GM12878 (cell line): Measurements from ENCODE around the gene PAX7. TPM values are rescaled to one million over a fixed set of nuclear protein-coding genes. Genes with fewer than 3 reads are reported as not detected.

ENCODE experiments used
- ATAC-seq: fragments of 200-7000 bp; cut with Tn5 transposase; 3 replicates; pipeline ENCODE4 v1.9.1; 2020; ENCODE audit warnings: mild to moderate bottlenecking, moderate library complexity
- BruUV-seq: library from RNA; stranded (reverse); fragments of 400-500 nt; replicated peaks from 2 replicates; lab custom pipeline; 2021; lab: Mats Ljungman, UMichigan
- CTCF ChIA-PET: fragments of 300-600 bp; sonication (Branson Sonifier 250); formaldehyde crosslinking; extraction: SDS; loops from one replicate; lab custom pipeline; 2021; ENCODE audit warnings: inconsistent platforms; lab: Yijun Ruan, JAX
- POLR2A ChIA-PET: fragments of 350-600 bp; formaldehyde crosslinking; extraction: SDS; loops from one replicate; lab custom pipeline; 2021; ENCODE audit warnings: inconsistent platforms; lab: Charles Lee
- RAD21 ChIA-PET: fragments of 300-600 bp; sonication (Branson Sonifier 250); formaldehyde crosslinking; loops from one replicate; lab custom pipeline; 2023; ENCODE audit warnings: antibody characterized with exemption; ENCODE audit not compliant: unreplicated experiment; lab: Charles Lee
- SMC1A ChIA-PET: fragments of 300-600 bp; sonication (Branson Sonifier 250); formaldehyde crosslinking; loops from one replicate; lab custom pipeline; 2023; ENCODE audit not compliant: unreplicated experiment, uncharacterized antibody; lab: Charles Lee
- DNase-seq: peaks from one replicate; pipeline ENCODE4 v3.0.0-alpha.2; 2011; ENCODE audit warnings: low read depth, low spot score
- FAIRE-seq: peaks from 3 replicates; lab custom pipeline; 2011; peaks lifted over from hg19 to GRCh38; lab: Jason Lieb, UNC
- H2AFZ ChIP-seq: 2 replicates; pipeline ENCODE4 v1.6.0; 2011; ENCODE audit warnings: low read depth, low read length, control low read depth; ENCODE audit not compliant: control insufficient read depth
- H3K27ac ChIP-seq: 2 replicates; pipeline ENCODE4 v1.5.1; 2011; ENCODE audit warnings: control low read depth; ENCODE audit not compliant: control insufficient read depth, insufficient read depth
- H3K27me3 ChIP-seq, 2 experiments: replicated peaks in 1 of 2; 2 replicates each; pipeline versions ENCODE4 v1.6.0 to v1.6.1; 2011; ENCODE audit warnings: low read length in 1 of 2; ENCODE audit not compliant: control insufficient read depth in 2 of 2, insufficient read depth in 2 of 2
- H3K36me3 ChIP-seq, 2 experiments: 2 replicates each; pipeline ENCODE4 v1.5.1; 2011; ENCODE audit warnings: low read length in 1 of 2; ENCODE audit not compliant: control insufficient read depth in 2 of 2, insufficient read depth in 2 of 2
- H3K4me1 ChIP-seq: 2 replicates; pipeline ENCODE4 v1.6.1; 2011; ENCODE audit warnings: mild to moderate bottlenecking, low read length, moderate library complexity, mixed read lengths; ENCODE audit not compliant: control insufficient read depth, insufficient read depth
- H3K4me2 ChIP-seq: 2 replicates; pipeline ENCODE4 v1.6.0; 2011; ENCODE audit warnings: control low read depth; ENCODE audit not compliant: control insufficient read depth, insufficient read depth
- H3K4me3 ChIP-seq: fragments of 200-600 bp; sonication (generic); 2 replicates; pipeline ENCODE4 v1.5.1; 2016
- H3K79me2 ChIP-seq: 2 replicates; pipeline ENCODE4 v1.6.0; 2011; ENCODE audit warnings: low read length; ENCODE audit not compliant: control insufficient read depth, insufficient read depth
- H3K9ac ChIP-seq: 2 replicates; pipeline ENCODE4 v1.8.0; 2011; ENCODE audit warnings: low read length, control low read depth, mixed read lengths; ENCODE audit not compliant: control insufficient read depth, insufficient read depth
- H3K9me3 ChIP-seq: replicated peaks from 3 replicates; pipeline ENCODE4 v1.5.1; 2011; ENCODE audit warnings: mild to moderate bottlenecking, low read length; ENCODE audit not compliant: control insufficient read depth, insufficient read depth
- H4K20me1 ChIP-seq: 2 replicates; pipeline ENCODE4 v1.6.0; 2011; ENCODE audit not compliant: control insufficient read depth, insufficient read depth
- ASH2L ChIP-seq: fragments of 300-600, 200-600 bp; sonication (generic); IDR thresholded peaks from 2 replicates; pipeline ENCODE4 v1.6.1; 2017; ENCODE audit warnings: low read depth, mild to moderate bottlenecking, borderline replicate concordance
- ATF7 ChIP-seq: fragments of 450-650 bp; IDR thresholded peaks from 2 replicates; pipeline ENCODE4 v1.6.1; 2016; ENCODE audit warnings: low read depth, mild to moderate bottlenecking
- CHD1 ChIP-seq: IDR thresholded peaks from 2 replicates; pipeline ENCODE4 v1.6.1; 2012; ENCODE audit warnings: low read depth, low read length, improper control_type of control experiment
- HCFC1 ChIP-seq: fragments of 150-350 bp; IDR thresholded peaks from 2 replicates; pipeline ENCODE4 v1.6.1; 2014; ENCODE audit warnings: low read length
- HSF1 ChIP-seq: fragments of 150-350 bp; IDR thresholded peaks from 2 replicates; pipeline ENCODE4 v1.6.1; 2014; ENCODE audit warnings: mild to moderate bottlenecking, low read depth, low read length
- IKZF2 ChIP-seq, 2 experiments: fragments of 450-650 bp; IDR thresholded peaks; 2 replicates each; pipeline ENCODE4 v1.6.1; 2017; ENCODE audit warnings: mild to moderate bottlenecking in 2 of 2, moderate library complexity in 2 of 2
- MLLT1 ChIP-seq: fragments of 450-650 bp; IDR thresholded peaks from 2 replicates; pipeline ENCODE4 v1.6.1; 2016; ENCODE audit warnings: mild to moderate bottlenecking
- MYC ChIP-seq: IDR thresholded peaks from 2 replicates; pipeline ENCODE4 v1.6.1; 2011; ENCODE audit warnings: mild to moderate bottlenecking, low read length, moderate library complexity, inconsistent platforms; ENCODE audit not compliant: insufficient read depth, insufficient replicate concordance, insufficient read length, severe bottlenecking
- NR2C2 ChIP-seq: IDR thresholded peaks from 2 replicates; pipeline ENCODE4 v1.6.1; 2011; ENCODE audit warnings: borderline replicate concordance, low read depth; ENCODE audit not compliant: control insufficient read depth, insufficient read length
- SRF ChIP-seq, 2 experiments: IDR thresholded peaks; 2 replicates each; pipeline ENCODE4 v1.6.1; 2011; ENCODE audit warnings: low read depth in 2 of 2, low read length in 2 of 2, mild to moderate bottlenecking in 1 of 2, moderate library complexity in 1 of 2
- TCF12 ChIP-seq: IDR thresholded peaks from 2 replicates; pipeline ENCODE4 v1.6.1; 2011; ENCODE audit warnings: low read depth, mild to moderate bottlenecking, low read length
- USF2 ChIP-seq: IDR thresholded peaks from 2 replicates; pipeline ENCODE4 v1.6.1; 2011; ENCODE audit warnings: low read depth, low read length, improper control_type of control experiment, borderline replicate concordance
- WGBS: methylation state at CpG from one replicate; pipeline ENCODE4 v1.1.6; 2016; ENCODE audit warnings: low lambda C conversion rate; ENCODE audit not compliant: insufficient replicate concordance, insufficient coverage; ENCODE audit errors: missing lambda C conversion rate; 5-methylcytosine and 5-hydroxymethylcytosine counted together
- in situ Hi-C: fragments of 300-500 bp; cut with MboI; formaldehyde crosslinking; loops from 9 replicates; pipeline ENCODE4 v1.14.3; 2018; ENCODE audit warnings: mixed read lengths
- intact Hi-C: fragments of 100-400 bp; cut with micrococcal nuclease; formaldehyde crosslinking; loops from one replicate; pipeline ENCODE4 v1.14.2; 2022; ENCODE audit not compliant: unreplicated experiment
- polyA plus RNA-seq, 11 experiments: library from polyadenylated mRNA; depleted of rRNA in 4 of 11; unstranded in 6 of 11; stranded (reverse) in 5 of 11; fragments of >200 nt; fragmentation: Nextera tagmentation in 4 of 11; fragmentation: Illumina TruSeq in 1 of 11; extraction: Ambion mirVana in 4 of 11; extraction: Trizol in 1 of 11; gene quantifications; 1 replicate in 1 of 11; 2 replicates in 10 of 11; pipeline versions ENCODE4 v1.2.1 to v1.2.3, GENCODE V29; 2011 to 2016; ENCODE audit warnings: inconsistent platforms in 2 of 11, missing spikeins in 2 of 11, low read depth in 1 of 11
- total RNA-seq, 4 experiments: library from RNA; depleted of rRNA in 3 of 4; stranded (reverse); fragments of >200 nt in 3 of 4; fragmentation: Illumina TruSeq in 1 of 4; extraction: Trizol in 1 of 4; gene quantifications; 2 replicates each; pipeline versions ENCODE4 v1.2.1 to v1.2.3, GENCODE V29; 2013 to 2021
- TF ChIP-seq, protein P1 (sequence below): fragments of 150-350 bp; IDR thresholded peaks from 2 replicates; pipeline ENCODE4 v1.6.1; 2016; ENCODE audit warnings: low read depth, low read length
- TF ChIP-seq, protein P2 (sequence below): IDR thresholded peaks from 2 replicates; pipeline ENCODE4 v1.6.1; 2012; ENCODE audit warnings: low read length, inconsistent platforms

The PAX7 gene
- total and polyA plus RNA-seq, 10 of the 15 experiments (the other 5 are each of a cell fraction or from before 2014, with no cell fraction given) = not detected

GRCh38 chr1:18644973-18645746 lies 14.5 kb downstream of the PAX7 start:
- SMC1A ChIA-PET = no interaction called here
- no peak overlapping the region for H3K9ac ChIP-seq
- POLR2A ChIA-PET = no interaction called here
- in situ Hi-C loops = no loop called here
- ATAC-seq (no peak), DNase-seq (no peak), FAIRE-seq (no peak)
- no TSS peak for BruUV-seq
- no peaks in the 10 kb centered on the region for H3K36me3 ChIP-seq
- CTCF ChIA-PET = no interaction called here
- WGBS = 16% methylated on average over 38 of the region's 46 CpGs
- intact Hi-C loops = no loop called here
- H3K27me3 ChIP-seq = peaks cover 21 to 27% of the 10 kb centered on the region in 2 experiments
- H3K27ac ChIP-seq = no peak overlapping the region
- H3K9me3 ChIP-seq = no peaks in the 10 kb centered on the region
- no peak overlapping the region for H3K4me3 ChIP-seq
- RAD21 ChIA-PET = no interaction called here
- H2AFZ ChIP-seq = no peak overlapping the region
- H3K79me2 ChIP-seq = no peaks in the 10 kb centered on the region
- H3K4me1 ChIP-seq = no peaks in the 10 kb centered on the region
- H4K20me1 ChIP-seq = no peaks in the 10 kb centered on the region
- H3K4me2 ChIP-seq = no peak overlapping the region
- TF ChIP-seq NR2C2 = no peak
- no peak for TF ChIP-seq ATF7
- TF ChIP-seq HSF1 = no peak
- TF ChIP-seq MYC = no peak
- no peak for TF ChIP-seq CHD1
- TF ChIP-seq MLLT1 = no peak
- no peak for TF ChIP-seq IKZF2 (IDR thresholded peaks at IDR 0.05)
- TF ChIP-seq, protein P1, sequence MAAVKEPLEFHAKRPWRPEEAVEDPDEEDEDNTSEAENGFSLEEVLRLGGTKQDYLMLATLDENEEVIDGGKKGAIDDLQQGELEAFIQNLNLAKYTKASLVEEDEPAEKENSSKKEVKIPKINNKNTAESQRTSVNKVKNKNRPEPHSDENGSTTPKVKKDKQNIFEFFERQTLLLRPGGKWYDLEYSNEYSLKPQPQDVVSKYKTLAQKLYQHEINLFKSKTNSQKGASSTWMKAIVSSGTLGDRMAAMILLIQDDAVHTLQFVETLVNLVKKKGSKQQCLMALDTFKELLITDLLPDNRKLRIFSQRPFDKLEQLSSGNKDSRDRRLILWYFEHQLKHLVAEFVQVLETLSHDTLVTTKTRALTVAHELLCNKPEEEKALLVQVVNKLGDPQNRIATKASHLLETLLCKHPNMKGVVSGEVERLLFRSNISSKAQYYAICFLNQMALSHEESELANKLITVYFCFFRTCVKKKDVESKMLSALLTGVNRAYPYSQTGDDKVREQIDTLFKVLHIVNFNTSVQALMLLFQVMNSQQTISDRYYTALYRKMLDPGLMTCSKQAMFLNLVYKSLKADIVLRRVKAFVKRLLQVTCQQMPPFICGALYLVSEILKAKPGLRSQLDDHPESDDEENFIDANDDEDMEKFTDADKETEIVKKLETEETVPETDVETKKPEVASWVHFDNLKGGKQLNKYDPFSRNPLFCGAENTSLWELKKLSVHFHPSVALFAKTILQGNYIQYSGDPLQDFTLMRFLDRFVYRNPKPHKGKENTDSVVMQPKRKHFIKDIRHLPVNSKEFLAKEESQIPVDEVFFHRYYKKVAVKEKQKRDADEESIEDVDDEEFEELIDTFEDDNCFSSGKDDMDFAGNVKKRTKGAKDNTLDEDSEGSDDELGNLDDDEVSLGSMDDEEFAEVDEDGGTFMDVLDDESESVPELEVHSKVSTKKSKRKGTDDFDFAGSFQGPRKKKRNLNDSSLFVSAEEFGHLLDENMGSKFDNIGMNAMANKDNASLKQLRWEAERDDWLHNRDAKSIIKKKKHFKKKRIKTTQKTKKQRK = no peak
- no peak for TF ChIP-seq HCFC1
- TF ChIP-seq, protein P2, sequence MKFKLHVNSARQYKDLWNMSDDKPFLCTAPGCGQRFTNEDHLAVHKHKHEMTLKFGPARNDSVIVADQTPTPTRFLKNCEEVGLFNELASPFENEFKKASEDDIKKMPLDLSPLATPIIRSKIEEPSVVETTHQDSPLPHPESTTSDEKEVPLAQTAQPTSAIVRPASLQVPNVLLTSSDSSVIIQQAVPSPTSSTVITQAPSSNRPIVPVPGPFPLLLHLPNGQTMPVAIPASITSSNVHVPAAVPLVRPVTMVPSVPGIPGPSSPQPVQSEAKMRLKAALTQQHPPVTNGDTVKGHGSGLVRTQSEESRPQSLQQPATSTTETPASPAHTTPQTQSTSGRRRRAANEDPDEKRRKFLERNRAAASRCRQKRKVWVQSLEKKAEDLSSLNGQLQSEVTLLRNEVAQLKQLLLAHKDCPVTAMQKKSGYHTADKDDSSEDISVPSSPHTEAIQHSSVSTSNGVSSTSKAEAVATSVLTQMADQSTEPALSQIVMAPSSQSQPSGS = no peak
- TF ChIP-seq ASH2L = no peak
- TF ChIP-seq SRF (IDR thresholded peaks at IDR 0.05; ENCODE audit: low read depth in 2 of 2, low read length in 2 of 2) = no peak
- no peak for TF ChIP-seq USF2
- no peak for TF ChIP-seq TCF12
